ENCODE data around the gene MACROD1.

DNA sequence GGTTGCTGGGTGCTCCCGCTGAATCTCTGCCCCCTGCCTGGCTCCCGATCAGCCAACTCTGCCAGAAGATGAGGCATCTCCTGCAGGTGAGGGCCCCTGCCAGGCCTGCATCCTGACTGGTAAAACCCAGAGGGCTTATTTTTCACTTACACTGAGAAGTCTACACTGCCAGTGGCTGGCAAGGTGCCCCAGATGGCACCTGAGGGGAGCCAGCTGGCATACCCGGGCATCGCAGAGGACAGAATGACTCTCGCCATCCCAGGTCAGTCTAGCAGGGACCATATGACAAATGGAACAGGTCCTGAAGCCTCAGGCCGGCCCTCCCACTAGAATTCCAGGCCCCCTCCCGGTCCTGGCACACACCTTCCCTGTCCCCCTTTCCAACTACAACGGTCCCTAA is 30.9 kb downstream of the MACROD1 start:
- TF ChIP-seq, protein P1, sequence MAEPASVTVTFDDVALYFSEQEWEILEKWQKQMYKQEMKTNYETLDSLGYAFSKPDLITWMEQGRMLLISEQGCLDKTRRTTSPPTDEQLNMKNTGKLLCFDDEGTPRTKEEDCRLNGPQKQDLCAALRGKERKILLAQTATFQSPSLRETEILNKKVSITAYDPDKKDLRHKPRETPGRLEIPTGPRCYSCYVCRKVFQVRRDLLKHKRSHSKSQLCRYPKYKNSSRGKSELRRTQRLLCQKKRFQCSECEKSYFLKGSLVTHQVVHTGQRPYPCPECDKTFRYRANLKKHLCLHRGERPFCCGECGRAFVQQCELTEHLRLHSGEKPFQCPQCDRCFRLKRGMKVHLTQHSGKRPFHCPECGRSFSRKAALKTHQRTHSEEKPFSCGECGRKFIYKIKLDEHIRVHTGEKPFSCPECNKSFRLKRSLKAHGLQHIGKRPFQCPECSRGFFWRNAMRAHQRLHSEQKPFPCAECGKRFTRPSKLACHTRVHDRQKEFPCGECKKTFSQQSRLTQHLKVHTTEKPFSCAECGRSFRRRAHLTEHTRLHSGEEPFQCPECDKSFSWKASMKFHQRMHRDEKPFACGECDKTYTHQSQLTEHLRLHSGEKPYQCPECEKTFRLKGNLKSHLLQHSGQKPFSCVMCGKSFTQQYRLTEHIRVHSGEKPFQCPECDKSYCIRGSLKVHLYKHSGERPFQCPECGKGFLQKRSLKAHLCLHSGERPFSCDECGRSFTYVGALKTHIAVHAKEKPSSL (CRISPR knock-in tag; conservative IDR thresholded peaks at IDR 0.05), result no peak
- TF ChIP-seq, protein P2, sequence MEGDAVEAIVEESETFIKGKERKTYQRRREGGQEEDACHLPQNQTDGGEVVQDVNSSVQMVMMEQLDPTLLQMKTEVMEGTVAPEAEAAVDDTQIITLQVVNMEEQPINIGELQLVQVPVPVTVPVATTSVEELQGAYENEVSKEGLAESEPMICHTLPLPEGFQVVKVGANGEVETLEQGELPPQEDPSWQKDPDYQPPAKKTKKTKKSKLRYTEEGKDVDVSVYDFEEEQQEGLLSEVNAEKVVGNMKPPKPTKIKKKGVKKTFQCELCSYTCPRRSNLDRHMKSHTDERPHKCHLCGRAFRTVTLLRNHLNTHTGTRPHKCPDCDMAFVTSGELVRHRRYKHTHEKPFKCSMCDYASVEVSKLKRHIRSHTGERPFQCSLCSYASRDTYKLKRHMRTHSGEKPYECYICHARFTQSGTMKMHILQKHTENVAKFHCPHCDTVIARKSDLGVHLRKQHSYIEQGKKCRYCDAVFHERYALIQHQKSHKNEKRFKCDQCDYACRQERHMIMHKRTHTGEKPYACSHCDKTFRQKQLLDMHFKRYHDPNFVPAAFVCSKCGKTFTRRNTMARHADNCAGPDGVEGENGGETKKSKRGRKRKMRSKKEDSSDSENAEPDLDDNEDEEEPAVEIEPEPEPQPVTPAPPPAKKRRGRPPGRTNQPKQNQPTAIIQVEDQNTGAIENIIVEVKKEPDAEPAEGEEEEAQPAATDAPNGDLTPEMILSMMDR (IDR thresholded peaks at IDR 0.05), result no peak
- no peak for TF ChIP-seq CREM (CRISPR knock-in tag; IDR thresholded peaks at IDR 0.05)
- no peak for TF ChIP-seq KAT7 (CRISPR knock-in tag; IDR thresholded peaks at IDR 0.05; ENCODE audit: borderline replicate concordance)

Data from WTC11 (cell line).